ENCODE results near the gene TP63.

The TP63 gene

GRCh38 chr3:189786479-189787064, 155.4 kb downstream of the TP63 start:
- DNase-seq, result no peak

GRCh38 chr3:189787191-189787590, 156.0 kb downstream of the TP63 start:
- no peak for DNase-seq

GRCh38 chr3:189787632-189788031, 156.4 kb downstream of the TP63 start:
- DNase-seq, result no peak

- no peak for DNase-seq
Observed at GRCh38 chr3:189789432-189789831, 158.2 kb downstream of the TP63 start.

GRCh38 chr3:189790658-189791057, 159.5 kb downstream of the TP63 start:
- no peak for DNase-seq

- no peak for DNase-seq
Observed at GRCh38 chr3:189792046-189792929, 161.1 kb downstream of the TP63 start.

GRCh38 chr3:189794518-189794917, 163.3 kb downstream of the TP63 start:
- DNase-seq, result no peak

- no peak for DNase-seq
Observed at GRCh38 chr3:189797103-189797750, 166.0 kb downstream of the TP63 start.

GRCh38 chr3:189799366-189799765, 168.2 kb downstream of the TP63 start:
- DNase-seq, result no peak

GRCh38 chr3:189800436-189800835, 169.2 kb downstream of the TP63 start:
- no peak for DNase-seq

- no peak for DNase-seq
Observed at GRCh38 chr3:189803254-189803653, 172.1 kb downstream of the TP63 start.

- DNase-seq, result no peak
Observed at GRCh38 chr3:189805375-189806067, 174.3 kb downstream of the TP63 start.

- peak in 1 of 2 experiments; percentile 14 for DNase-seq
Observed at GRCh38 chr3:189806171-189806951, 175.2 kb downstream of the TP63 start.

- no peak for DNase-seq
Observed at GRCh38 chr3:189808246-189809007, 177.2 kb downstream of the TP63 start.

GRCh38 chr3:189809583-189809982, 178.4 kb downstream of the TP63 start:
- no peak for DNase-seq

- DNase-seq, result no peak
Observed at GRCh38 chr3:189812806-189813465, 181.7 kb downstream of the TP63 start.

GRCh38 chr3:189813647-189814240, 182.6 kb downstream of the TP63 start:
- no peak for DNase-seq

- no peak for DNase-seq
Observed at GRCh38 chr3:189820365-189820720, 189.2 kb downstream of the TP63 start.

- no peak for DNase-seq
Observed at GRCh38 chr3:189821262-189821661, 190.1 kb downstream of the TP63 start.

GRCh38 chr3:189822726-189823125, 191.5 kb downstream of the TP63 start:
- DNase-seq, result peak in 1 of 2 experiments; percentile 13
